ENCODE data around the gene UNC79. TPM values are rescaled to one million over a fixed set of nuclear protein-coding genes. Genes with fewer than 3 reads are reported as not detected.

Gene UNC79
- polyA plus RNA-seq, 6 donors from 2014 or later: 0.03 TPM; not detected in 4

DNA sequence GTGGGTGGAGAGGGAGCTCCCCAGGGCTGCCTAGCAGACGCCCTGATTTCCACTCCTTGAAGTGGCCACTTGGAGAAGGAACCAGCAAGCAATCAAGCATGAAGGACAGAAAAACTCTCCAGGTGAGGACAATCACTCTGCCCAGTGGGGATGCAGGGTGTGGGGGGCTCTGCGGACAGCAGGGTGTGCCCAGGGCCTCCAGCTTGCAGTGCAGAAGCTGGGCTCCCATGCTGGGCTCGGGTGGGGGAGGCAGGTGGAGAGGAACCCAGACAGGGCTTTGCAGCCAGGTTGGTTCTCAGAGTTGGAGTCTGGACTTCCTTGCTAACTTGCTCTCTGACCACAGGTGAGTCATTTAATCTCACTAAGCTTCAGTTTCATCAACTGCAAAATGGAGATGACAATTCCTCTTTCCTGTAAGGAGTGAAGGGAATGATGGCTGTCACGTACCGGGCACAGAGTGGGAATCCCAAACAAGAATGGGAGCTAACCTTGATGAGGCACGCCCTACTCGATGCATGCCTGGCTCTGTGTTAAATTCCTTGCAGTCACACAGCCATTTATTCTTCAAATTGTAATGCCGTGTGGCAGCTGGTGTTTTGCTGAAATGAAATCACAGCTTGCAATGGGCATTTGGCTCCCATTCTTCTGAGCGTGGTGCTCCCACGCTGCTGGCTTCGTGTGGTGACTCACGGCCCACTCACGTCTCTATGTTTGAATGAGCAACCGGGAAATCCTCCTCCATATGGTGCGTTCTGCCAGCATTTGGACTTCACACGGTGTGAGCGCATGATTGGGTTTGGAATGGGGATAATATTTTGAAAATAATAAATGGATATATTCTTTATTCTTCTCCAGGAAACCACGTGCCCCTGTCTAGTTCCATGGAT lies 282.3 kb downstream of the UNC79 start:
- H3K4me3 Mint-ChIP-seq: peak overlapping the region in 1 of 8 donors; percentile 41
- DNase-seq (no peak), ATAC-seq (ENCODE audit: low read depth in 2 of 2) (no peak)
- peaks cover 0 to 35% (median 17%) of the 10 kb centered on the region in 3 donors for H3K27me3 Mint-ChIP-seq
- no peaks in the 10 kb centered on the region for H3K36me3 Mint-ChIP-seq
- no peak overlapping the region for H3K27ac Mint-ChIP-seq
- no peaks in the 10 kb centered on the region for H3K4me1 Mint-ChIP-seq
- H3K9me3 Mint-ChIP-seq: no peaks in the 10 kb centered on the region

DNA sequence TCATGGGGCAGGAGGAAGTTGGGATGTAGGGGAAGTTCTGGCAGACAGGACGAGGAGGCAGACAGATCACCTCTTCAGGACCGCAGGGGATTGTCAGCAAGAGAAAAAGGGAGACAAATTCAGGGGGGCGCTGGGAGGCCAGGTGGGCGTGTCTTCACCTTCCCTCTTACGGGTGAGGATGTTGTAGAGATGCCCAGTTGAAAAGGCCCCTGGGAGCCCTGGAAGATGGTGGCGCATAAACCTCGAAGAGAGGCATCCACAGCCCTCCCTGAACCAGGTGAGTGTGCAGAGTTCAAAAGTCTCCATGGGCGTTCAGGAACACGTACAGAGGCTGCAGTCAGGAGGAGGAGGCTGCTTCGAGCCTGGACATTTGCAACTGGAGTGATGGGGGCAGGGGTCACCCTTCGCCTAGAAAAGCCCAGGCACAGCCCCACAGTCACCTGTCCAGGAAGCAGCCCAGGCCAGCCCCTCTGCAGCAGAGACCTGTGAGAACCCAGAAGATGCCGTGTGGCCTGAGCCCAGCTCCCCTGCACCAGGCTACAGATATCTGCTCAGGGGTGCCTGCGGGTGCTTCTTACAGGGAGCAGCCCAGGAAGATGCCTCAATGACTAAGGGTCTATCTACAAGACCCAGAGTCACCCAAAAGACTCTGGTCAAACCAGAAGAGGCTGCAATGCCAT lies 283.1 kb downstream of the UNC79 start:
- H3K36me3 Mint-ChIP-seq: no peaks in the 10 kb centered on the region
- DNase-seq (no peak), ATAC-seq (ENCODE audit: low read depth in 2 of 2) (no peak)
- H3K4me1 Mint-ChIP-seq: no peaks in the 10 kb centered on the region
- no peaks in the 10 kb centered on the region for H3K9me3 Mint-ChIP-seq
- H3K4me3 Mint-ChIP-seq: no peak overlapping the region
- no peak overlapping the region for H3K27ac Mint-ChIP-seq
- peaks cover 0 to 35% (median 14%) of the 10 kb centered on the region in 3 donors for H3K27me3 Mint-ChIP-seq

DNA sequence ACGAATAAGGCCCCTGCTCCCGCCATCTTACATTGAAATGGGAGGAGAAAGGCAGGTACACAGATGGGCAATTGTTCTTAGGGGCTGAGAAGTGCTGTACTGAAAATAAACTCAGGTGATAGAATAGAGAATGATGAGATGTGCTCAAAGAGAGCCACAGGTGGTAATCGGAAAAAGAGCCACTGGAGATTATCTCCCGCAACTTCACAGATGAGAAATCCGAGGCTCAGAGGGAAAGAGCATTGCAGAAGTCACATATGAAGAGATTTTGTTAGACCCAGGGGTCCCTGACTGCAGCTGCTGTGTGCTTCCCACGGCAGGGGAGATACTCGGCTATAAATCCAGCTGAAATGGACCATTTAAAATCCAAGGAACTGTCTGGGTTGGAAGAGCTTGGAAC lies 283.9 kb downstream of the UNC79 start:
- no peak for DNase-seq
- Mint-ChIP-seq H3K27ac (no peak overlapping the region), H3K4me3 (no peak overlapping the region), H3K27me3 (peaks cover 0 to 35% (median 12%) of the 10 kb centered on the region in 3 donors), H3K36me3 (no peaks in the 10 kb centered on the region), H3K4me1 (no peaks in the 10 kb centered on the region), H3K9me3 (no peaks in the 10 kb centered on the region)
- ATAC-seq (ENCODE audit: low read depth in 2 of 2): no peak

DNA sequence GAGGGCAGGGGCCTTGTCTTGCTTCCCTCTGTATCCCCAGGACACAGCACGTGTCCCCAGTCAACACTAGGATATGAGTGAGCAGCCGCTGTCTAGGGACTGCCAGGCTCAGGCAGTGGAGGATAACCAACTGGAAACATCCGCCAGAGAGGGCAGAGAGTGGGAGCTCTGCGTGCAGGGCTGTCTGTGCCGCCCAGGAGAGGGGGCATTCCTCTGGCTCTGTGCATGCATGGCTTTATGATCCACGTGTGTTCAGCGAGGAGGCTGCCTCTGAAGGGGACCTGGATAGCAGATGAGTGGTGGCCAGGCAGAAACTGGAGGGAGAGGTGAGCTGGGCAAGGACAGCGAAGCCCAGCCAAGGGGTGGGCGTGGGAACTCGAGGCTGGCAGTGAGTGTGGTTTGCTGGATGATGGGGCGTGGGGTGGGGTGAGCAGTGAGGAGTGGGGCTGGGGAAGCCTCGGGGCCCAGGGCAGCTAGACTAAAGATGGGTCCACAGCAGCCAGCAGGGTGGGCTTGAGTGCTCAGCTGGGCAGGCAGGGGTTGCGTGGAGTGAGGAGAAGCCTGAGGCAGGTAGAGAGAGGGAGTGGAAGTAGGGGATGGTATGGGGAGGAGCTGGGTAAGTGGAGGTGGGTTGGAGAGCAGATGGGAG lies 284.7 kb downstream of the UNC79 start:
- Mint-ChIP-seq H3K27ac (no peak overlapping the region), H3K27me3 (peaks cover 0 to 32% (median 10%) of the 10 kb centered on the region in 3 donors)

DNA sequence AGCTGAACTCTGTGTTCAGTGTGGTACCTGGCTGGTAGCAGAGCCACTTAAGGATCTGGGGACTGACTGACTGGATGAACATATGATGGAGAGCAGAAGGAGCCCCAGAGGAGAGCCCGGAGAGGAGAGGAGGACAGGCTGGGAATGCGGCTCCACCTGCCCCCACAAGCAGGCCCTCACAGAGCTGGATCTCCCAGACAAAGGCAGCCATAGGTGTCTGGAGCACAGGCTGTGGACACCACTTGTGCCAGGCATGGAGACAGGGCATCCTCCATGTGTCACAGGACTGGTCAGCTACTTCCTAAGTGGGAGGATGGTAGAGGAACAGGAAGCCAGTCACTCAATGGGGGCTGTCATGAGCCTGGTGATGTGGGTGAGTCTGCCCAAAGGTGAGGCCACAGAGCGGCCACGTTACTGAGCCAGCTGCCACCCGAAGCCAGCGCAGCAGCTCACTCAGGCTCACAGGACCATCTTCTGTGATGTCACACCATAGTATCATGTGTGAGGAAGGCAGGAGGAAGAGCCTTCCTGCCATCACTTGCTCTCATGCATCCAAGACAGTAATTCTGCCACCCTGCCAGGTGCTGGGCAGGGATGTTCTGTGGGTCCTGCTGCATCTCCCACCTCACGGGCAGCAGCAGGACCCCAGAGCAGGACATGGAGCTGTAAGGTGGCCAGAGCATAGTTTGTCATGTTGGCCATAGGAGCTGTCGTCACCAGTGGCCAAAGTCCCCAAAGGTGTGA lies 285.4 kb downstream of the UNC79 start:
- no peaks in the 10 kb centered on the region for H3K4me1 Mint-ChIP-seq
- H3K36me3 Mint-ChIP-seq: no peaks in the 10 kb centered on the region
- no peak overlapping the region for H3K27ac Mint-ChIP-seq
- DNase-seq: no peak
- peaks cover 0 to 27% (median 6%) of the 10 kb centered on the region in 3 donors for H3K27me3 Mint-ChIP-seq
- no peak overlapping the region for H3K4me3 Mint-ChIP-seq
- H3K9me3 Mint-ChIP-seq: no peaks in the 10 kb centered on the region
- ATAC-seq (ENCODE audit: low read depth in 2 of 2): no peak

More for the DNA sequence above, 284.7 kb downstream of the UNC79 start:
- Mint-ChIP-seq H3K4me1 (no peaks in the 10 kb centered on the region), H3K9me3 (no peaks in the 10 kb centered on the region), H3K36me3 (no peaks in the 10 kb centered on the region), H3K4me3 (no peak overlapping the region)
- DNase-seq (no peak), ATAC-seq (ENCODE audit: low read depth in 2 of 2) (no peak)

DNA sequence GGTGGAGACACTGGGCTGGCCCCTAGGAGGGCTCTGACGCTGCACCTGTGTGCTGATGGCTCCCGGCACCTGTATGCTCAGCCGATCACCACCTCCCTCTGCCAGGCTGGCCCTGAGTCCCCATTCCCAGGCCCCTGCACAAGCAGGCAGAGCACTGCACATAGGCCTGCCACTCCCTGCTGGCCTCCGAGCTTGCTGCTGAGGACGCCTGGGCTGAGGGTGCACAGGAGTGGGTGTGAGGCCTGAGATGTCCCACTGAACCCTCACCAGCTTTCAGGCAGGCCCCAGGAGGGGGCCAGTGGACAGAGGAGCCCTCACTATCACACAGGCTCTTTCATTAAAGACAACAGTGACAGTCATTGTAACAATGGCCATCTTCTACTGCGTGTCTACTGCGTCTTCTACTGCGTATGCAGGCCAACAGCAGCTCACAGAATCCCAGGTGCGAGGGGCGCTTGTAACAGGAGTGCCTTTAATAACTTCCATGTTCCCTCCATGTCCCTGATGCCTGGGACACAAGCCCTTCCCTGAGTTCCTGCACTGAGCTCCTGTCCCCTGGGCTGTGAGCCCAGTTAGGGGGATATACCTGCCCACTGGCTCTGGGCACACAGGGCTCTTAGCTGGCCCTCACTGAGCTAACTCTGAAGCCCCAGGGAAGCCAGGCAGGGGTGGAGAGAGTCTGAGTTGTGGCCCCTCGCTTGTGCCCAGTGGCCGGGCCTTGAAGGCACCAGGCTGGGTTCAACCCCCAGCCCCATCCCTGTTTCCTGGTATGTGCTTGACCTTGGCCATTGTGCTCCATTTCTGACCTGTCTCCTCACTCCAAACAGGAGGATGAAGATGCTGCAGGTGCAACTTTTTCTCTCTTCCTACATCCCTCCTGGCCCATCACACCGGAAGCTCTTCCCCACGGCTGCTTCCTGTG lies 286.3 kb downstream of the UNC79 start:
- Mint-ChIP-seq H3K27me3 (peaks cover 0 to 27% (median 6%) of the 10 kb centered on the region in 3 donors), H3K4me3 (no peak overlapping the region), H3K27ac (no peak overlapping the region), H3K9me3 (peaks cover 0 to 3% (median 0%) of the 10 kb centered on the region in 7 donors), H3K36me3 (no peaks in the 10 kb centered on the region), H3K4me1 (no peaks in the 10 kb centered on the region)
- DNase-seq (no peak), ATAC-seq (ENCODE audit: low read depth in 2 of 2) (no peak)

DNA sequence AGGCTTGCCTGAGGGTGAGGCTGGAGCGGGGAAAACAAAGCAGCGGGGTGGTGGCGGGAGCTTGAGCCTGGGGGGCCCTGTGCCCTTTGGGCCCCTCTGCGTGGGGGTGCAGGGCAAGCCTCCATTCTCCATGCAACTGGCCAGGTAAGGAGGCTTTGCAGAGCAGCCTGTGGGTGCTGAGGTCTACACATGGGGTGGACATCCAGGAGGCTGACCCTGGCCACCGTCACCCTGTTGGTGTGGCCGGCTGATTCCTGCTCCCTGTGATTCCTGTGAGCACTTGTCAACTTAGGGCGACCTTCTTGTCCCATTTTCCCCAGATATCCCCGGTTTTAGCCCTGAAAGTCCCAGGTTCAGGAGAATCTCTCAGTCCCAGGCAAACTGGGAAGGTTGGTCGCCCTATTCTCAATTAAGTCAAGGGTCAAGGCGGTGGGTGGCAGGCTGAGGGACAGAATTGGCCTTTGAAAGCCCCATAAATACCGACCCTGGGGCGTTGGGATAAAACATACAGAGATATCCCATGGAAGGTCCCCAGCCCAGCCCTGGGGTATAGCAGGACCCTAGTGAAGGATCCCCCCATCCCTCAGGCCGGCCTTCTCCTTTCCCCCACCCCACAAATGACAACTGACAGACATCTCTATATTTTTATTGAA lies 287.1 kb downstream of the UNC79 start:
- H3K4me3 Mint-ChIP-seq: no peak overlapping the region
- H3K27me3 Mint-ChIP-seq: peaks cover 0 to 20% (median 6%) of the 10 kb centered on the region in 3 donors
- no peak overlapping the region for H3K27ac Mint-ChIP-seq
- H3K4me1 Mint-ChIP-seq: no peaks in the 10 kb centered on the region
- no peak for ATAC-seq (ENCODE audit: low read depth in 2 of 2)
- DNase-seq: no peak
- H3K36me3 Mint-ChIP-seq: no peaks in the 10 kb centered on the region
- H3K9me3 Mint-ChIP-seq: peaks cover 0 to 10% (median 2%) of the 10 kb centered on the region in 7 donors

DNA sequence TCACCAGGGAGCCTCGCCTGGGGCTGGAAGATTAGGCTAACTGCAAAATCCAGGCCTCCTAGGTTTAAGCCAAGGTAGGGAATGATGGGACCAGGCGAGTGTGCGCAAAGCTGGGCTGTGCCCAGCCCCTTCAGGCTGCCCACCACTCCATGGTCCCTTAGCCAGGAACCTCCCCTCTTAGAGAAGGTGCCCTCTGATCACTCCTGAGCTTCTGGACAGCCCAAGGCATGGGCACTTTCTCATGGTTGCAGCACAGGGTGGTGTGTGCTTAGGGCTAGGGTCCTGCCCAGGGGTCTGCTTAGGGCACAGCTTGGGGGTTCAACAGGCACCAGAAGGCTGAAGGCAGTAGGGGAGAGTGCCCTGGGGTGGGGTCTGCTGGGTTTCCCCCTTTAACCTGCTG lies 288.5 kb downstream of the UNC79 start:
- Mint-ChIP-seq H3K27me3 (peaks cover 3 to 19% (median 5%) of the 10 kb centered on the region in 3 donors), H3K27ac (no peak overlapping the region), H3K4me1 (no peaks in the 10 kb centered on the region), H3K36me3 (no peaks in the 10 kb centered on the region), H3K9me3 (peaks cover 0 to 10% (median 2%) of the 10 kb centered on the region in 7 donors), H3K4me3 (no peak overlapping the region)
- DNase-seq: no peak
- ATAC-seq (ENCODE audit: low read depth in 2 of 2): no peak

DNA sequence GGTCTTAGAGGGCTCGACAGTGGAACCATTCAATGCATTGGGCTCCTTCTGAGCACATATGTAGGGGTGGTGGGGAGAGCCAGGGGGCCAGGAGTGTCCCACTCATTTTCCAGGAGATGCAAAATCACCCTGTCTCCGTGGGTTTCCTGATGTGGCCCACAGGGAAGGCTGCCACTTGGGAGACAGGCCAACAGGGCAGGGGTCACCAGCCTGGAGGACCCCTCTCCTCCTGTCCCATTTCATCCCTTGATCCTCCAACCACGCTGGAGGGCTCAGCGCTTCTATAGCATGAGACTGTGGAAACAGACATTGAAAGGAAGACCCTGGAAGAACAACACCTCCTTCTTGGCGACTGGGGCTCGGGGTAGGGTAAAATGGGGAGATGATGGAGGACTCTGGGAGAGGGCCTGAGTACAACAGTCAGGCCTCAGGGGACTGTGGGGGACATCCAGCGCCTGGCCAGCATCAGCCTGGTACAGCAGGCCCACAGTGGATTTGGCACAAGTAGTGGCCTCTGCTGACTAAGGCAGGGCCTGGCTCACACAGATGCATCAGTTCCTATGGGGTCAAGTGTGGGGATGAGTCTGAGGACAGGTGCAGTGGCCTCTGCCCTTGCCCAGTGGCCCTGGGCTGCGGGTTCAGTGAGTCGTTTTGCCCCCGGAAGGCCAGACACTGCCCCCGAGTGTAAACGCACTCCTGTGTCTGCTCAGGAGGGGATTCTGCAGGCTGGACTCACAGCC lies 289.5 kb downstream of the UNC79 start:
- ATAC-seq (ENCODE audit: low read depth in 2 of 2) (no peak), DNase-seq (no peak)
- Mint-ChIP-seq H3K36me3 (no peaks in the 10 kb centered on the region), H3K27me3 (peaks cover 0 to 9% (median 5%) of the 10 kb centered on the region in 3 donors), H3K4me1 (no peaks in the 10 kb centered on the region), H3K4me3 (no peak overlapping the region), H3K9me3 (peaks cover 0 to 10% (median 2%) of the 10 kb centered on the region in 7 donors), H3K27ac (no peak overlapping the region)

DNA sequence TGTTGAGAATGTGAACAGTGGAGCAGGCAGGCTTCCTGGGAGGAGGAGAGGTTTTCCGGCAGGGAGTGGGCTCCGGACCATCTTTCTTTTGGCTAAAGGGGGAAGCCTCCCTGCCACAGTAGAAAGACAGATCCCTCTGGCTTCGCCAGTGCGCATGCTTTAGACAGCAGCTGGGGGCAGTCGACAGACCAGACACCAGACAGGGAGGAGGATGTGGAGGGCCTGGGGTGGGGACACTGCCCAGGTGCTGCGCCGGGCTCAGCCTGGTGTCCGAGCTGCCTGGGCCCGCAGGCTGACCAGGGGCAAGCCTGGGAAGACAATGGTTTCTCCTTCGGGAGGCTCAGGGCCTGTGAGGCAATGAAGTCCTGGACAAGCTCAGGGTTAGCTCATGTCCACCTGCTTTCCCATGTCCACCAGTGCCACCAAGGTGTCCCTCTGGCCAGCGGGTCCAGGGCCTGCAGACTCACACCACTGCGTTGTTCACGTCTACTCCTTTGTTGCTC lies 290.3 kb downstream of the UNC79 start:
- DNase-seq (no peak), ATAC-seq (ENCODE audit: low read depth in 2 of 2) (no peak)
- peak overlapping the region in 1 of 8 donors; percentile 73 for H3K4me3 Mint-ChIP-seq
- H3K27ac Mint-ChIP-seq: peak overlapping the region in 1 of 6 donors; percentile 92
- H3K36me3 Mint-ChIP-seq: no peaks in the 10 kb centered on the region
- H3K9me3 Mint-ChIP-seq: peaks cover 0 to 10% (median 2%) of the 10 kb centered on the region in 7 donors
- H3K27me3 Mint-ChIP-seq: peaks cover 0 to 5% (median 1%) of the 10 kb centered on the region in 3 donors
- H3K4me1 Mint-ChIP-seq: no peaks in the 10 kb centered on the region

DNA sequence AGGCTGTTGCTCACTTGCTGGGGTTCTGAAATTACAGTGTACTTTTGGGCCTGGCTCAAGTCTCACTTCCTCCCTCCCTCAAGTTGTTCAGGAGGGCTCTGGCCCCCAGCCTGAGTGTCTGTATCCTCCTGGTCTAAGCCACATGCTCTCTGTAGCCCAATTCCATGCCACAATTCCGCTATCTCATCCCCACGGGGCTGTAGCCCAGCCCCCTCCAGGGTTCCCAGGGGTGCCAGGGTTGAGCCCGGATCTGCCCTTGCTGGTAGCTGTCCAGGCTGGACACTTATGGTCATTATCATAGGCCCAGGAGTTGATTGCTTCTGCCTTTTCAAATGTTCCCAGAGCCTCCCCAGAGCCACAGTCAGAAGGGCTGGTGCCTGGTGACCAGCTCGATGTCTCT lies 292.3 kb downstream of the UNC79 start:
- H3K9me3 Mint-ChIP-seq: peaks cover 0 to 10% (median 2%) of the 10 kb centered on the region in 7 donors
- no peaks in the 10 kb centered on the region for H3K36me3 Mint-ChIP-seq

More for the DNA sequence above, 292.3 kb downstream of the UNC79 start:
- Mint-ChIP-seq H3K4me3 (no peak overlapping the region), H3K4me1 (no peaks in the 10 kb centered on the region), H3K27ac (no peak overlapping the region), H3K27me3 (peaks cover 0 to 7% (median 3%) of the 10 kb centered on the region in 3 donors)
- ATAC-seq (ENCODE audit: low read depth in 2 of 2) (no peak), DNase-seq (no peak)

Measured in naive B cell (primary cell).